T1000 (cell line): ENCODE results near the gene PPP1R3C.
A peak's percentile ranks its signal among the peaks of the same experiment; 100 is the strongest.

Experiments used
- DNase-seq: peaks from one replicate; lab custom pipeline; 2025; ENCODE audit warnings: mixed read lengths; lab: John Stamatoyannopoulos, UW

PPP1R3C gene

DNA sequence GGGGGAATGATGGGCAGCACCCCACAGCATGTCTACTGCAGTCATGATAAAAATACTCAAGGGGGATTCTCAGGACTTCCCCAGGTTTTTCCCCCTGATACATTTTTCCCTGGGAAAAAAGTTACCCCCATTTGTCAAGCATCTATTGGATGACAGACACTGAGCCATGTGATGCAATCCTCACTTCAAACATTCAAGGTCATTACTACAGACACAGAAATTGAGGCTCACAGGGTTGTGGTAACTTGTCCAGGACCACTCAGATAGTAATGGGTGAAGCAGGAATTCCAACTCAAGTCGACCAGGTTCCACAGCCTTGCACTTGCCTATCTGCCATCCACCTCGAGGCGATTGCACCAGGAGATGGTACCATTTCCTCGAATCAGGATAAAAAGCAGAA lies 31.7 kb downstream of the PPP1R3C start:
- DNase-seq, result no peak

DNA sequence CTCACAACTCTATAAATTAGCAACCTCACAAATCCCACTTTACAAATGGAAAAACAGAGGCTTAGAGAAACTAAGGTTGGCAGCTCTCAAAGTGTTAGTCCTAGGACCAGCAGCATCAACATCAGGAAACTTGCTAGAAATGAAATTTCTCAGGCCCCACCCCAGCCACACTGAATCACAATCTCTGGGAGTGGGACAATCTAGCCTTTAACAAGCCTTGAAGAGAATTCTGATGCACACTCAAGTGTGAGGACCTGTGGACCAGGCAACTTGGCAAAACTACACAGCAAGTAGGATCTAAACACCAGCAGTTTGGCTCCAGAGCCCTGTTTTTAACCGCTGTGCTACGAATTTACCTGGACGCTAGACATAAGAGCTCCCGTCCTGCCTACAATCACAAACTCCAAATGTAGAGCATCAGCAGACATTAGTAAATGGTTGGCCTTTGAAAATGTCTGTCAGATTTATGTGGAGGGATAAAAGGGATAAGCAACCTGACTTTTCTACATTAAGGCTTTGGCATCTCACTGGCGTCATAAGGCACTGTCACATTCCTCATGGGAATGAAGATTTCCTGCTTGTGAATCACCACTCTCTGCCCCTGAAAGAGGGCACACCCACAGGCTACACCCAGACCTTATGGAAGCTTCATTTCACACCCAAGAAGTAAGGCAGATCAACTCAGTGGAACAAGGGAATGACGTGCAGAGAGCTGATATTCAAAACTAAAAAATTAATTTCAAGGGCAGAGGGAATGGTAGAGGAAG lies 34.5 kb downstream of the PPP1R3C start:
- peak; percentile 40 for DNase-seq

DNA sequence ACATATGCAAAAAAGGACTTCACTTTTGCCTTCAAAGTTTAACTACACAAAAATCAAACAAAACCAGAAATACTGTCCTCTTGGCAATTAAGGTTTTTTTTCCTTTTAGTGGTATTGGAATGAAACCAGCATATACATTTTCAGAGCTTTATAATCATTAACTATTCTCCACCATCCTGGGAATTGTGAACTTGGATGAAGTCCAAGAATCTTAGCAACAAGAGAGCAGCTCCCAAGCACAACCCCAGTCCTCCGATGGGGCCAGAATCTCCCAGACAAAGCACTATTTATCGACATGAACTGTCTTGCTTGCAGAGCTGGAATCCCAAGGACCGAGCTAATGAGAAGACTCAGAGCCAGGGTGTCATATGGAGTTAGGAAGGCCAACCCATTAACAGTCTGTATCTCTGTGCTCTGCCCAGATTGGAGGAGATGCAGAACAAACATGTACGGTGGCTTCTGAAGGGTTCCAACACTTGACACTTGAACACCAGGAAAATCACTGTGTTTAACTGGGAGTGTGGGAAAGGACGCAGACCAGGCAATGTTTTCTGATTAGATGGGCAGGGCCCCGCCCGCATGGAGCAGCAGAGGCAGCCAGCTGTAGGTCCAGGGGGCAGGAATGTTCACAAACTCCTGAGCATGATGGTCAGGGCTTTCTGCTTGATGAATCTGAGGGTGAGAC lies 35.5 kb downstream of the PPP1R3C start:
- no peak for DNase-seq

DNA sequence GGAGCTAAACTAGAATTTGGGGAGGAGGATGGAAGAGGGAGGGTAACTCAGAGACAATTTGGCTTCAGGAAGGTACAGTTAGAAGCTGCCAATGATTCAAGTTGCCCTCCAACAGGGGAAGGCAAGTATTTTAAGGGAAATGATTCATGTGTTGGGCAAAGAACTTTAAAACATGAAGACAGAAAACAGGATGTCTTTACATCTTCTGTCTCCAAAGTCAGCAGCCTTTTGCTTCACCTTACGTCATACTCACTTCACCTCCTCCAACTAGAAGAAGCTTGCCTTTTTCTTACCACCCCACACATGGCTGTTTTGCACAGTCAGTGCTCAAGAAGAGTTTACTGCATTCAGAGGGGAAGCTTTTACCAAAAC lies 36.1 kb downstream of the PPP1R3C start:
- DNase-seq, result no peak

DNA sequence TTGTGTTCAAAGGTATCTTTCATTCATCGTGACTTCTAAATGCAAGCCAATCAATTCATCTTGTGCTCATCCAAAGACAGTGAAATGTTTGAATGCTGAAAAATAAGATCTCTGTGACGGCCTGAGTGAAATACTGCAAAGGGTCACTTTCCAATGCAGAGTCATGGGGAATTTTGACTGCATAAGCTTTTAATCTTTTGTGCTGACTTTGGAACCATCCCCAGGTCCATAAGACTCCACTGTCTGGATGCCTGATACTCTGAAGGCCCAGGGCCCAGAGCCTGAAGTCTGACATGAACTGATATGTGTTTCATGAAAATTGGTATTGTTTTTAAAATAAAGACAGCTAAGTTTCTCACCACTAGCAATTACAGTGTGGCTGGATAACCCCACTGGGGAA lies 39.0 kb downstream of the PPP1R3C start:
- DNase-seq, result no peak

DNA sequence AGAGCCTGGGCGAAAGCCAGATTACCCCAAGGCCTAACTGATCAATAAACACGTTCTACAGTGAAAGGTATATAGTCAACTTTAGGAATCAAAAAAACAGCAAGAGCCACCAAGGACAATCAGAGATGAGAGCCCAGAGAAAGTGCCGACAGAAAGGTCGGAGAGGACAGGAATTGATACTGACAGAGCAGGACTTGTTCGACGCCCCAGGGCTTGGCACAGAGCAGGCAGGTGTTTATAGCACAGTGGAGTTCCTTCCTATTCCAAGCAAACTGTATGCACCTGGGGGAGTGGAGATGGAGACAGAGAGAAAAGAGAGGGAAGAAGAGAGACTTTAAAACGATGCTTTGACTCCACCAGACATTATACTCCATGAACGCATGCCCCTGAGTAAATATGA lies 39.5 kb downstream of the PPP1R3C start:
- no peak for DNase-seq

DNA sequence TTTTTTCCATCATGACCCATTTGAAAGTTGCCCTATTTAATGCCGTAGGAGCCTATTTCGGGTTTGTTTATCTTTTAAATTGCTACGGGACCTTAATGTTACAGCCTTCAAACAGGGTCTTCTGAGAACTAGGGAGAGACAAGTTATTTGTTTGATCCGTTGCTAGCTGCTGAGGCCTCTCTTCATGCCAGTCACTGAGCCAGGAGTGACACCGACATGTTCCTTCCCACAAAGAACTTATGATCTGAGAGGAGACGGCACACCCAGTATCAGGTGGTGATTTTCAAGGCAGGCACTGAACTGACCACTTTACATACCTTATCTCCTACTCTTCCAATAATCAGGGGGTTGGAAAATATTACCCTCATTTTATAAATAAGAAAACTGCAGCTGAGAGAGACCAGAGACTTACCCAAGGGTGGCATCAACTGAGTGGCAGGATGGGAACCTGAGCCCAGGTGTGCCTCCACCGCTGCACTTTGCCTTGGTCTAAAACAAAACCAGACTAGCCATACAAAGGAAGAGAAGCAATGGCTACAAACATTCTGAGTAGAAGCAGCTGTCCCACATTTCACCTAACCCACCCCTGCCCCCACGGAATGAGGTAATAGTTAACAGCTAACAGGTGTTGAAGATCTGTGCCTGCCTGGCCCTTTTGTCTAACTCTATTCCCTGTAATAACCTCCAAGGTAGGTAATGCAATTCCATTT lies 40.5 kb downstream of the PPP1R3C start:
- DNase-seq, result no peak

DNA sequence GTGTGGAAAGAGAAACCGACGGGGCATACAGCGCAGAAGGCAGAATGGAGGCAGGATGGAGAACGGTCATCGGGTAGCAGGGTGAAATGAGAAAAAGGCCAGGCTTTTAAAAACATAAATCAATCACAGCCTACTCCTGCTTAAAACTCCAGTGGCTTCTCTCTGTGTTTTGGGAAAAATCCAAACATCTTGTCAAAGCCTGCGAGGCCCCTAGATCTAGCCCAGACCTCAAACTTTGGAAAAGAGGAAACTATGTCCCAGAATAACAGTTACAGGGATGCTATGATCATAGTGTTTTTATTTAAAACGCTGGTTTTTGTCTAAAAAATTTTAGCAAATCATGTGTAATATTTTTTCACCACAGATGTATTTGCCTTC lies 41.1 kb downstream of the PPP1R3C start:
- no peak for DNase-seq

DNA sequence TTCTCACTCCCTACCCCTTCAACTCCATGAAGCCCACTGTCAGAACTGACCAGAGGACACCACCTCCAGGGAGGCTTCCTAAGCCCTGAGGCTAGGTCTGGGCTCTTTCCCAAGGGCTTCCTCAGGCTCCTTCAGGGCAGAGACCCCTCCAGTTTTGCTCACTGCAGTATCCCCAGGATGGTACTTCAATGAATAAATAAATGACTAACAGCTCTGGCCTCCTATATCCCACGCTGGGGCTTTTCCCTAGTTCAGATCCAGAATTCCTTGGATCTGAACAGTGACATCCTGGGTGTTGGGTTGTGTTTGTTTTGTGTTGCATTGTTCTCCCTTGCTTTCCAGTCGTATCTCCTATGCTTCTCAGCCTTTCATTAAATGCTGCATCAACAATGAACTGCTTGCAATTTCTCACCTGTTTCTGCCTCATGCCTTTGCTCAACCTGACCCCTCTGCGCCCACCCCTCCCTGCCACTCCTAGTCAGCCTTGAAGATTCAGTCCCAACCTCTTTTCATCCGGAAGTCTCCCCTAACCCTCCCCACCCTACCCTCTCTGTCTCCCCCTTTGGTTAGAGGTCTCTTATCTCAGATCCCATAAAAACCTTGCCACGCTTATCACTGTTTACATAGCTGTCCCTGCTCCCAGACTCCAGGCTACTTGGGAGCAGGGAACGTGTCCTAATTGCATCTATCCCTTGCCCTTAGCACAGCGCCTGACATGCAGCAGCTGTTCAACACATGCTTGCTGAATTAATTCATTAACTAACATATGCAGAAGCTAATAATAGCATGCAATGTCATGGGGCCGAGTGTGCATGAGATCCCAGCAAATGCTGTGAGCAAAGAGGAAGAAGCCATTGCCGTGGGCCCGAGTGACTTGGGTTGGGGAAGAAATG lies 41.7 kb downstream of the PPP1R3C start:
- DNase-seq, result peak; percentile 43

DNA sequence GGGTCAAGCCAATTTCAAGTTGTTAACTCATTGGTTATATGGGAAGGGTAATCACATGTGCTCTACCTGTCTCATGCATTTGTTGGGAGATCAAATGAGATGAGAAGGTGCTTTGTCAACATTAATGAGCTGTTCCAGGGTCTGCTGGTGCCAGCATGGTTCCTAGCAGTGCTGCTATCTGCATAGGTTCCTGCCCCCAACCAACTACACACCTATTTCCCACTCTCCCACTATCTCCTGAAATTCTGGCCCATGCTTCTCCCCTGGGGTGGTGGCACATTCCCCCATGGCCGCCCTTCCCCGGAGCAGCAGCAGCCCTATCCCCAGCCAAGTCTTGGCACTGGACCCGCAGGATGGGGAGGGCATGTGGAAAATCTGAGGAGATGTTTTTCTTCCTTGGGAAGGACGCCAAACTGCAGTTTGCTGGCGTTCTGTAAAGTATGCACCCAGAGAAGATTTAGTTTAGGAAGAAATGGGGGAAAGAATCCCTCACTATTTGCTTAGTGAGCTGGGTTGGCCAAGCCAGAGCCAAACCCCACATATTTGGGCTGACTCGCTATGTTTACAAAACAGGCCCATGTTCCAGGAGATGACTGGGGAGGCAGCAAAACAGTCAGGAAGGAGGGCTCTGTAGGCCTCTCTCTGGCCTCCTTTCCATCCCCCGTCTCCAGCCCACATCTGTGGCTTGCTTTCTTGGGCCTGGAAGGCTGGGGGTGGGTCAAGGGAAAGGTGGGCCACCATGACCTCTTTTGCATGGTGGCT lies 42.5 kb downstream of the PPP1R3C start:
- peak; percentile 52 for DNase-seq

DNA sequence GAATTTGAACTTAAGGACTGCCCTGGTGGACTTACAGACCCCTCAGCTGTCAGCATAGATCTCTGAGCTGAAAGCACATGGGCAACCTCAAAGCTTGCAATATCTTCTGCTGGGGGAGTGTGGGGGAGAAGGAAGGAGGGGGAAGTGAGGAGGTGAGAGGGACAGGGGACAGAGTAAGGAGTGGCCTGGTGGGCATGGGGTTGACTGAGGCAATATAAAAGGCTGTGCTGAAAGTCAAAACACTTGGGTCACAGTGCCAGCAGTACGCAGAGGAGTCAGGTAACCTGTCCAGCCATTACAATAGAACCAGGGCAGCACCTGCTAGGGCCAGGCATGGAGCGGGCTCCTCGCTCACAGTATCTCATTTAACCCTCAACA lies 43.2 kb downstream of the PPP1R3C start:
- no peak for DNase-seq

DNA sequence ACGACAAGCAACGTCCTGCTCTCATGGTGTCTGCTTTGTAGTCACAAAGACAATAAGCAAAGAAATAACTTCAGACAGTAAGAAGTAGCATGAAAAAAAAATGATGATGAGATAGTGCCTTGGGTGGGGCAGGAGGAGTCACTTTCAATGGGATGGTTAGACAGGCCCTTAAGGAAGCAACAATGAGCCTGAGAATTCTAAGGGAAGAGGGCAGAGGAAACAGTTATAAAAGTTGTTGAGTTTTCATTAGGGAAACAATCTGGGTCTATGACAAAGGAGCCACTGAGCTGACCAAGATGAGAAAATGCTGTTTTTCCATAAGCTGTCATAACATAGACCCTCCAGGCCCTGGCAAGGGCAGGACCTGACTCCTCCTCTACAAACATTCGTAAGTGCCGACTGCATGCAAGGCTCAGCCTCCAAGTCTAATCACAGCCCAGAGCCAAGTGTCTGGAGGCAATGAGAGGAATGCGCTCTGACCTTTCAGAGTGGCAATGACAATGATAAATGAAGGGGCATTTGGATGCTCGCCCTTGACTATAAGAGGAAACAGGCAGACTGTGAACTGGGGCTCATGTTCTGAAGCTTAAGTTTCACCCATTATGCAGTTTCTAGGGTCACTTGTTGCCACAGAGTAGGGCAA lies 43.7 kb downstream of the PPP1R3C start:
- DNase-seq, result no peak

DNA sequence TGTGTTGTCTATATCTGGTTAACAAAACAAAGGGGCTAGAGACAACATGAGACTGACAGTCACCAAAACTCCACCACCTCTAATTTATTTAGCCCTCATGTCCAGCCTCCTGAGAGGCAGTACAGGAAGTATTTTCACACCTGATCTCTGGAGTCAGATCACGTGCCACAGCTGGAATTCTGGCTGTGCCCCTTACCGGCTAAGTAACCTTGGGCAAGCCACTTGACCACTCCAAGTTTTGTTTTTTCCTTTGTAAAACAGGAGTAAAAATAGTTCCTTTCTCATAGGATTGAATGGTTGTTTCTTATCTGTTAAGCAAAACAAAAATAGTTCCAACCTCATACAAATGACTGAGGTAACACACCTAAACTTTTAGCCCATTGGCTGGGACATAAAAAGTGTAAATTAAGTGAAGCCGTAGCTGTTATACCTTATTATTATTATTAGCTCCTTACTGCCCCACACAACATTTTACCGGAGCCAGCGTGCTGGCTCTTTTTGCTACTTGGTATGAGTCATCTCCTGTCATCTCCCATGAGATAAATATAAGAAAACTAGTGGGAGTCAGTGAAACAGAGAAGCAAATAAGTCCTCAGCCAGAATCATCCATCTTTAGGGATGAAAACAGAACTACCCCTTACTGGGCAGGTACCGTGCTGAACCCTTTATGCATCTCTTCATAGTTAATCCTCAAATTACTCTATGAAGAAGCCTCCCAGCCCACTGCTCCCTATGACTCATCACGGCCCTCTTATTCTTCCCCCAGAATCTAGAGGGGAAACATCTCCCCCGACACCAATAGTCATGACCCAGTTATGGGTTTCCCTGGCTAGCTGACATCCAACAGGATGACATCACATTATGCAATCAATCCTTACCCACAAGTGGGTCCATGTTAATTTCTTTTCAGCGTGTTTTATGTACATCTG lies 44.9 kb downstream of the PPP1R3C start:
- peak; percentile 56 for DNase-seq

DNA sequence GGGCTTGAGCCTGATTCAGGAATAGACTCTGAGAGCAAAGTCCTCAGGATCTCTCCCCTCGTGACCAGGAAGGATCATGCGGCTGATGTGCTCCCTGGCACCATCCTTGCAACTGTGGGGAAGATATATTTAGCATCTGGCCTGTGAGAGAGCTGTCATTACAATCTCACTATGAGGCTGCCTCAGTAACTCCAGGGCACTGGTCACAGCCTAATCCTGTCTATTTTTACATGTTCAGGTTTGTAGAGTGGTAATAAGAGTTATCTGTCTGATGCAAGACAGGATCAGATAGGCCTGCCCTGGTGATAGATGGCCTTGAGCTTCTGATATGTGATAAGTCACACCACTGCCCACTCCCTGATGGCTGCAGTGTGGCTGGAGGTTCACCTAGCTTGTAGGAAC lies 50.7 kb downstream of the PPP1R3C start:
- DNase-seq, result no peak

DNA sequence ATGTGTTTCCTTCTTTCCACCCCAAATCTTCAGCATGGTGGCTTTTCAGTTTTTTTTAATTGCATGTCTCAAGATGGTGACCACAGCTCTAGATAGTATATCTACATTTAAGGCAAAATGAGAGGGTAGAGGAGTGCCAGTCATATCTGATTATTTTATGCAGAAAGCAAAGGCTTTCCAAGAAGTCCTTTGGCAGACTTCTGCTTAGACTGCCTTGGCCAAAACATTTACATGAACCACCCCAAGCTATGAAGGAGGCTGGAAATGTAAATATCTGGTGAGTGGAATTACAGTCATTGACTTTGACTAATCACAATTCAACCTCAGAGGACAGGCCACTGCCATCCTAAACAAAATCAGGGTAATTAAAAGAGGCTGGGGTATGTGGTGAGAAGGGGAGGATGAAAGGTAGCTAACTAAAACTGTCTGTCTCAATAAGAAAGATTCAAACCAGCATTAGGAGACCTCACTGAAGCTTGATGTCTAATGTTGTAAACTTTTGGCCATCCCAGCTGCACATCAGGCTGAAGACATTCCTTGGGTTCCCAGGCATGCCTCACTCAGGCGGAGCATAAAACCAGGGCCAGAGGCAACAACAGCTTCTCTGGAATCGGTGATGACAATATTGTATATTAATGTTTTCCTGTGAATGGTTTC lies 53.4 kb downstream of the PPP1R3C start:
- no peak for DNase-seq
